Type B pancreatic cell (in vitro differentiated cells): ENCODE data around the gene TFG. TPM values are rescaled to one million over a fixed set of nuclear protein-coding genes. Genes with fewer than 3 reads are reported as not detected.

Experiments used
- DNase-seq: peaks from one replicate; pipeline ENCODE4 v3.0.0; 2021; ENCODE audit warnings: mixed read lengths; ENCODE audit not compliant: unreplicated experiment; ENCODE audit errors: extremely low spot score
- H3K27ac Mint-ChIP-seq: 2 replicates; pipeline ENCODE4 v1.8.0; 2021; ENCODE audit warnings: mild to moderate bottlenecking, mixed read lengths
- H3K27me3 Mint-ChIP-seq: 2 replicates; pipeline ENCODE4 v1.8.0; 2021; ENCODE audit warnings: mixed read lengths
- H3K36me3 Mint-ChIP-seq: 2 replicates; pipeline ENCODE4 v1.8.0; 2021; ENCODE audit warnings: mixed read lengths
- H3K4me1 Mint-ChIP-seq: one replicate; pipeline ENCODE4 v1.8.0; 2021; ENCODE audit warnings: mixed read lengths; ENCODE audit not compliant: unreplicated experiment
- H3K4me3 Mint-ChIP-seq: 2 replicates; pipeline ENCODE4 v1.8.0; 2021; ENCODE audit warnings: mild to moderate bottlenecking, mixed read lengths
- H3K9me3 Mint-ChIP-seq: 2 replicates; pipeline ENCODE4 v1.8.0; 2021; ENCODE audit warnings: mixed read lengths
- CTCF ChIP-seq: fragments of 200-600 bp; sonication (generic); conservative IDR thresholded peaks from 2 replicates; pipeline ENCODE4 v1.5.0; 2021; ENCODE audit warnings: antibody characterized with exemption, mild to moderate bottlenecking
- total RNA-seq: library from RNA; stranded (reverse); gene quantifications from 2 replicates; pipeline ENCODE4 v1.2.1, GENCODE V29; 2021; ENCODE audit warnings: low replicate concordance

The TFG gene
- total RNA-seq, 1 donor from 2014 or later = 105 TPM

GRCh38 chr3:100748220-100748619 lies 38.9 kb downstream of the TFG start:
- Mint-ChIP-seq H3K4me3 (no peak overlapping the region), H3K36me3 (peaks cover 51% of the 10 kb centered on the region), H3K4me1 (no peaks in the 10 kb centered on the region), H3K27me3 (no peaks in the 10 kb centered on the region), H3K9me3 (no peaks in the 10 kb centered on the region), H3K27ac (no peak overlapping the region)
- no peak for DNase-seq
- TF ChIP-seq CTCF = no peak

GRCh38 chr3:100748967-100749366 lies 39.7 kb downstream of the TFG start:
- Mint-ChIP-seq H3K27me3 (no peaks in the 10 kb centered on the region), H3K9me3 (no peaks in the 10 kb centered on the region), H3K27ac (no peak overlapping the region), H3K4me3 (no peak overlapping the region), H3K36me3 (peaks cover 51% of the 10 kb centered on the region), H3K4me1 (no peaks in the 10 kb centered on the region)
- no peak for DNase-seq
- TF ChIP-seq CTCF = no peak

DNA sequence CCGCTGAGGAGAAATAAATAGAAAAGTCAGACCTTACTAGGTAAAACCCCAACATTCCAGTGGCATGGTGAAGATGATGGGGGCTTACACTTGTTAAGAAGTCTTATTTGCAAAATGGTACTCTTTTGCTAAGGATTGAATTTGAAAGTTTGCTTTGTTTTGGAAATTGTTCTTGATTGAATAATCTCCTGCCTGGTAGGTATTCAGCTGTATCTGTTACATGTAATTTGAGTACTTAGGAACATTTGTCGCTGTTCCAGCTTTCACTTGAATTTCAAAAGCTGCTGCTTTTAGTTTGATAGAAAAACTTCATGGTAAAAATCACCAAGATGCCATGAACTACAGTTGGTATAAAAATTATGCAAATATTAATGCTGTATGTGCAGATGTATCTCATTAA lies 44.6 kb downstream of the TFG start:
- Mint-ChIP-seq H3K27ac (no peak overlapping the region), H3K4me1 (no peaks in the 10 kb centered on the region)

GRCh38 chr3:100754563-100755334 lies 45.5 kb downstream of the TFG start:
- no peaks in the 10 kb centered on the region for H3K27me3 Mint-ChIP-seq
- H3K9me3 Mint-ChIP-seq = no peaks in the 10 kb centered on the region
- no peak overlapping the region for H3K4me3 Mint-ChIP-seq
- TF ChIP-seq CTCF = no peak
- no peaks in the 10 kb centered on the region for H3K4me1 Mint-ChIP-seq
- DNase-seq = no peak
- H3K36me3 Mint-ChIP-seq = peaks cover 21% of the 10 kb centered on the region
- no peak overlapping the region for H3K27ac Mint-ChIP-seq

More for the DNA sequence above, 44.6 kb downstream of the TFG start:
- H3K4me3 Mint-ChIP-seq = no peak overlapping the region
- no peak for TF ChIP-seq CTCF
- H3K9me3 Mint-ChIP-seq = no peaks in the 10 kb centered on the region
- H3K36me3 Mint-ChIP-seq = peaks cover 24% of the 10 kb centered on the region
- H3K27me3 Mint-ChIP-seq = no peaks in the 10 kb centered on the region
- DNase-seq = no peak

DNA sequence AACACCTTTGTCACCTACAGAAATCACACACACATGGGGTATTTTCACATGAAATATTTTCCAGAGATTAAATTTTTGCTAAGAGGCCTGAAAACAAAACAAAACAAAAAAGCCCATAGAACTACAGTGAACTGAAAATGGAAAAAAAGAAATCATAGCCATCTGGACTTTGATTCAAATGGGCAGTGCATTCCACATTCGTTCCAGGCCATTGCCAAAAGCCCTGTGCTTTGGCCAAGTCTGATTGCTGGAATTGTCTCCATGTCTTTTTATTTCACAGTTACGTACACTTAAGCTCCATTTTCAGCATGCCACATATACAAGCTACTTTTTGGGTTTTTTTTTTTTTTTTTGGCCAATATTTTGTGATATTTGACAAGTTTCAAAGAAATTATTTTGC lies 47.1 kb downstream of the TFG start:
- DNase-seq = no peak
- no peaks in the 10 kb centered on the region for H3K4me1 Mint-ChIP-seq
- H3K9me3 Mint-ChIP-seq = no peaks in the 10 kb centered on the region
- H3K27ac Mint-ChIP-seq = no peak overlapping the region
- TF ChIP-seq CTCF = no peak
- peaks cover 15% of the 10 kb centered on the region for H3K36me3 Mint-ChIP-seq
- H3K4me3 Mint-ChIP-seq = no peak overlapping the region
- no peaks in the 10 kb centered on the region for H3K27me3 Mint-ChIP-seq
